ENCODE results near the gene ARL6IP4.

DNA sequence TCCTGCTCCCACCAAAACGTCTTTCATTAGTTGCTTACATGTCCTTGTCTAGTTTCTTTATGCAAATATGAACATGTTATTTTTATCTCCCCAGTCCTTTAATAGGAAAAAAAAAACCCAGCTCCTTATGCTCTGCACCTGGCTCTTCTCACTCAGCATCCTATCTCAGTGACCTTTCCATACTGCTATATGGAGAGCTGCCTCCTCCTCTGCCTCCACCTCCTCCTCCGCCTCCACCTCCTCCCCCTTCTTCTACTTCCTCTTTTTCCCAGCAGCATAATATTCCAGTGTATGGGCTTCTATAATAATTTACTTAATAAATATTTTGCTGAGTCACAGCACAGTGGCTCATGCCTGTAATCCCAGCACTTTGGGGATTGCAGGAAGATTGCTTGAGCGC lies 45.8 kb upstream of the ARL6IP4 start:
- TF ChIP-seq, protein P1, sequence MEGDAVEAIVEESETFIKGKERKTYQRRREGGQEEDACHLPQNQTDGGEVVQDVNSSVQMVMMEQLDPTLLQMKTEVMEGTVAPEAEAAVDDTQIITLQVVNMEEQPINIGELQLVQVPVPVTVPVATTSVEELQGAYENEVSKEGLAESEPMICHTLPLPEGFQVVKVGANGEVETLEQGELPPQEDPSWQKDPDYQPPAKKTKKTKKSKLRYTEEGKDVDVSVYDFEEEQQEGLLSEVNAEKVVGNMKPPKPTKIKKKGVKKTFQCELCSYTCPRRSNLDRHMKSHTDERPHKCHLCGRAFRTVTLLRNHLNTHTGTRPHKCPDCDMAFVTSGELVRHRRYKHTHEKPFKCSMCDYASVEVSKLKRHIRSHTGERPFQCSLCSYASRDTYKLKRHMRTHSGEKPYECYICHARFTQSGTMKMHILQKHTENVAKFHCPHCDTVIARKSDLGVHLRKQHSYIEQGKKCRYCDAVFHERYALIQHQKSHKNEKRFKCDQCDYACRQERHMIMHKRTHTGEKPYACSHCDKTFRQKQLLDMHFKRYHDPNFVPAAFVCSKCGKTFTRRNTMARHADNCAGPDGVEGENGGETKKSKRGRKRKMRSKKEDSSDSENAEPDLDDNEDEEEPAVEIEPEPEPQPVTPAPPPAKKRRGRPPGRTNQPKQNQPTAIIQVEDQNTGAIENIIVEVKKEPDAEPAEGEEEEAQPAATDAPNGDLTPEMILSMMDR (IDR thresholded peaks at IDR 0.05; ENCODE audit: insufficient read depth, low read length) = no peak
- TF ChIP-seq GABPA (IDR thresholded peaks at IDR 0.05; ENCODE audit: low read depth) = no peak
- TF ChIP-seq, protein P2, sequence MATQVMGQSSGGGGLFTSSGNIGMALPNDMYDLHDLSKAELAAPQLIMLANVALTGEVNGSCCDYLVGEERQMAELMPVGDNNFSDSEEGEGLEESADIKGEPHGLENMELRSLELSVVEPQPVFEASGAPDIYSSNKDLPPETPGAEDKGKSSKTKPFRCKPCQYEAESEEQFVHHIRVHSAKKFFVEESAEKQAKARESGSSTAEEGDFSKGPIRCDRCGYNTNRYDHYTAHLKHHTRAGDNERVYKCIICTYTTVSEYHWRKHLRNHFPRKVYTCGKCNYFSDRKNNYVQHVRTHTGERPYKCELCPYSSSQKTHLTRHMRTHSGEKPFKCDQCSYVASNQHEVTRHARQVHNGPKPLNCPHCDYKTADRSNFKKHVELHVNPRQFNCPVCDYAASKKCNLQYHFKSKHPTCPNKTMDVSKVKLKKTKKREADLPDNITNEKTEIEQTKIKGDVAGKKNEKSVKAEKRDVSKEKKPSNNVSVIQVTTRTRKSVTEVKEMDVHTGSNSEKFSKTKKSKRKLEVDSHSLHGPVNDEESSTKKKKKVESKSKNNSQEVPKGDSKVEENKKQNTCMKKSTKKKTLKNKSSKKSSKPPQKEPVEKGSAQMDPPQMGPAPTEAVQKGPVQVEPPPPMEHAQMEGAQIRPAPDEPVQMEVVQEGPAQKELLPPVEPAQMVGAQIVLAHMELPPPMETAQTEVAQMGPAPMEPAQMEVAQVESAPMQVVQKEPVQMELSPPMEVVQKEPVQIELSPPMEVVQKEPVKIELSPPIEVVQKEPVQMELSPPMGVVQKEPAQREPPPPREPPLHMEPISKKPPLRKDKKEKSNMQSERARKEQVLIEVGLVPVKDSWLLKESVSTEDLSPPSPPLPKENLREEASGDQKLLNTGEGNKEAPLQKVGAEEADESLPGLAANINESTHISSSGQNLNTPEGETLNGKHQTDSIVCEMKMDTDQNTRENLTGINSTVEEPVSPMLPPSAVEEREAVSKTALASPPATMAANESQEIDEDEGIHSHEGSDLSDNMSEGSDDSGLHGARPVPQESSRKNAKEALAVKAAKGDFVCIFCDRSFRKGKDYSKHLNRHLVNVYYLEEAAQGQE (IDR thresholded peaks at IDR 0.05; ENCODE audit: insufficient replicate concordance, low read depth) = no peak
